Measurements from ENCODE around the gene SALL4. TPM values are rescaled to one million over a fixed set of nuclear protein-coding genes. Genes with fewer than 3 reads are reported as not detected.

SALL4 gene
- total RNA-seq, 1 experiment from 2014 or later, result 279 TPM

- Histone ChIP-seq H3K79me2 (ENCODE audit: insufficient read depth, low read length) (no peaks in the 10 kb centered on the region), H3K14ac (ENCODE audit: insufficient read depth, low read length) (no peak overlapping the region; the same call in 1 of the 2 replicates), H3K4me2 (ENCODE audit: insufficient read depth, insufficient read length, low read length) (no peak overlapping the region), H3K23me2 (ENCODE audit: insufficient read length, low read depth, low read length, poor library complexity, severe bottlenecking) (no peaks in the 10 kb centered on the region), H2AFZ (ENCODE audit: low read length) (no peak overlapping the region), H3K4ac (ENCODE audit: low read depth, low read length) (no peak overlapping the region), H2BK5ac (ENCODE audit: insufficient read length, low read length) (no peak overlapping the region), H3K79me1 (ENCODE audit: insufficient read depth, low read depth, low read length, poor library complexity, severe bottlenecking) (no peaks in the 10 kb centered on the region), H2BK20ac (ENCODE audit: low read depth, low read length, poor library complexity, severe bottlenecking) (no peak overlapping the region), H2BK15ac (ENCODE audit: low read depth, low read length) (no peak overlapping the region), H3K4me1 (ENCODE audit: insufficient read depth, low read length) (no peaks in the 10 kb centered on the region), H3K56ac (ENCODE audit: insufficient read length, low read depth, low read length) (no peak overlapping the region), H3T11ph (ENCODE audit: low read length) (no peak overlapping the region), H3K27me3 (ENCODE audit: insufficient read depth, low read length) (no peaks in the 10 kb centered on the region), H4K5ac (ENCODE audit: insufficient read length, low read depth, low read length) (no peak overlapping the region), H3K18ac (ENCODE audit: insufficient read length, low read depth, low read length) (no peak overlapping the region), H3K9me3 (ENCODE audit: control insufficient read depth, low read depth, low read length) (no peaks in the 10 kb centered on the region), H3K23ac (ENCODE audit: insufficient read length, low read depth, low read length) (no peak overlapping the region), H3K9ac (ENCODE audit: extremely low read depth, insufficient read length, low read length) (no peak overlapping the region), H2AK5ac (ENCODE audit: insufficient read length, low read length) (no peak overlapping the region), H2BK120ac (ENCODE audit: low read depth, low read length, poor library complexity, severe bottlenecking) (no peak overlapping the region), H2BK12ac (ENCODE audit: insufficient read length, low read depth, low read length) (no peak overlapping the region), H4K91ac (ENCODE audit: insufficient read length, low read depth, low read length) (no peak overlapping the region), H3K27ac (ENCODE audit: insufficient read length, low read depth, low read length) (no peak overlapping the region), H4K20me1 (ENCODE audit: control insufficient read depth, insufficient read depth, insufficient read length) (no peaks in the 10 kb centered on the region), H4K8ac (replicated peaks; ENCODE audit: insufficient read length, low read depth, low read length) (no peak overlapping the region)
- Mint-ChIP-seq H3K4me1 (peaks cover 12 to 13% of the 10 kb centered on the region in 2 experiments), H3K4me3 (no peak overlapping the region), H3K27me3 (ENCODE audit: low read depth) (no peaks in the 10 kb centered on the region; the same call in 1 of the 2 replicates), H3K27ac (peak overlapping the region in 2 of 3 experiments; percentile 14 to 31; a peak in 1 of 7 replicates), H3K36me3 (ENCODE audit: insufficient read depth in 1 of 3, low read depth in 3 of 3) (peaks cover 2 to 17% (median 9%) of the 10 kb centered on the region in 3 experiments), H3K9me3 (peaks cover 5% of the 10 kb centered on the region in 2 experiments; a peak in 4 of 5 replicates)
- no peak for TF ChIP-seq CTCF (conservative IDR thresholded peaks at IDR 0.05)
- whole genome bisulfite sequencing (ENCODE audit: extremely low coverage, insufficient read length, low lambda C conversion rate), result no CpG with 5 or more reads among the region's 12 CpGs
- no peak for DNase-seq
These were observed 43.3 kb downstream of the SALL4 start for GRCh38 chr20:51758978-51759544.
